CD14-positive monocyte (primary cell): ENCODE data around the gene AFG3L2. TPM values are rescaled to one million over a fixed set of nuclear protein-coding genes. Genes with fewer than 3 reads are reported as not detected.
A peak's percentile ranks its signal among the peaks of the same experiment; 100 is the strongest.

Experiments
- DNase-seq, 3 donors: peaks; one replicate each; pipeline ENCODE4 v3.0.0-alpha.2; 2011 to 2022
- H2AFZ ChIP-seq: 2 replicates; pipeline ENCODE4 v1.6.0; 2012; ENCODE audit warnings: mild to moderate bottlenecking, low read depth, low read length, inconsistent platforms; ENCODE audit not compliant: insufficient read depth, poor library complexity, severe bottlenecking
- H3K27ac ChIP-seq, 2 donors: 1 replicate in 1 of 2; 2 replicates in 1 of 2; pipeline ENCODE4 v1.5.1; 2012 to 2013; ENCODE audit warnings: low read length in 2 of 2, control low read depth in 1 of 2, inconsistent platforms in 1 of 2, low read depth in 1 of 2, mild to moderate bottlenecking in 1 of 2
- H3K27me3 ChIP-seq, 2 donors: one replicate each; pipeline versions ENCODE4 v1.6.0 to v1.6.1; 2011 to 2013; ENCODE audit warnings: low read length in 2 of 2; ENCODE audit not compliant: control insufficient read depth in 2 of 2, insufficient read depth in 2 of 2
- H3K36me3 ChIP-seq, 2 donors: replicated peaks in 1 of 2; 1 replicate in 1 of 2; 2 replicates in 1 of 2; pipeline versions ENCODE4 v1.5.1 to v1.6.1; 2012 to 2013; ENCODE audit warnings: low read length in 2 of 2, control low read depth in 1 of 2, inconsistent platforms in 1 of 2, mild to moderate bottlenecking in 1 of 2; ENCODE audit not compliant: insufficient read depth in 2 of 2, control insufficient read depth in 1 of 2
- H3K4me1 ChIP-seq, 2 donors: 1 replicate in 1 of 2; 2 replicates in 1 of 2; pipeline versions ENCODE4 v1.5.1 to v1.6.1; 2012 to 2013; ENCODE audit warnings: low read length in 2 of 2, control low read depth in 1 of 2, inconsistent platforms in 1 of 2, mild to moderate bottlenecking in 1 of 2, moderate library complexity in 1 of 2; ENCODE audit not compliant: insufficient read depth in 2 of 2, control insufficient read depth in 1 of 2
- H3K4me2 ChIP-seq: replicated peaks from 2 replicates; pipeline ENCODE3; 2012; ENCODE audit warnings: low read length, moderate library complexity, mild to moderate bottlenecking; ENCODE audit not compliant: poor library complexity, severe bottlenecking; ENCODE audit errors: extremely low read depth
- H3K4me3 ChIP-seq, 3 experiments: fragments of 200-600 bp in 1 of 3; sonication (generic) in 1 of 3; replicated peaks in 1 of 3; 1 replicate in 2 of 3; 2 replicates in 1 of 3; pipeline ENCODE4 v1.5.1; 2011 to 2013; ENCODE audit warnings: low read length in 3 of 3, mild to moderate bottlenecking in 3 of 3, control low read depth in 2 of 3, low read depth in 2 of 3, inconsistent platforms in 1 of 3, moderate library complexity in 1 of 3
- H3K79me2 ChIP-seq: 2 replicates; pipeline ENCODE4 v1.6.0; 2012; ENCODE audit warnings: mild to moderate bottlenecking, control low read depth, inconsistent platforms, low read length, moderate library complexity; ENCODE audit not compliant: insufficient read depth
- H3K9ac ChIP-seq: 2 replicates; pipeline ENCODE4 v1.6.0; 2017; ENCODE audit warnings: low read length, mild to moderate bottlenecking; ENCODE audit not compliant: insufficient read depth, poor library complexity, severe bottlenecking
- H3K9me3 ChIP-seq, 2 donors: replicated peaks in 1 of 2; 1 replicate in 1 of 2; 2 replicates in 1 of 2; pipeline versions ENCODE4 v1.5.1 to v1.6.1; 2012 to 2013; ENCODE audit warnings: low read length in 2 of 2, control low read depth in 1 of 2; ENCODE audit not compliant: control insufficient read depth in 1 of 2, insufficient read depth in 1 of 2
- H4K20me1 ChIP-seq: 2 replicates; pipeline ENCODE4 v1.6.0; 2012; ENCODE audit warnings: mild to moderate bottlenecking, low read length, control low read depth, moderate library complexity; ENCODE audit not compliant: insufficient read depth
- H3K27ac Mint-ChIP-seq, 7 donors: one replicate each; pipeline ENCODE4 v1.8.0; 2020; ENCODE audit warnings: mild to moderate bottlenecking in 7 of 7, mixed read lengths in 7 of 7, moderate library complexity in 6 of 7, inconsistent platforms in 2 of 7
- H3K27me3 Mint-ChIP-seq, 3 donors: one replicate each; pipeline ENCODE4 v1.8.0; 2021 to 2022; ENCODE audit warnings: low read depth in 3 of 3, mild to moderate bottlenecking in 3 of 3, mixed read lengths in 3 of 3, moderate library complexity in 3 of 3, inconsistent platforms in 1 of 3
- H3K36me3 Mint-ChIP-seq, 2 donors: one replicate each; pipeline ENCODE4 v1.8.0; 2020; ENCODE audit warnings: mixed read lengths in 2 of 2, inconsistent platforms in 1 of 2, mild to moderate bottlenecking in 1 of 2
- H3K4me1 Mint-ChIP-seq: one replicate; pipeline ENCODE4 v1.8.0; 2020; ENCODE audit warnings: mild to moderate bottlenecking, mixed read lengths
- H3K4me3 Mint-ChIP-seq, 2 donors: one replicate each; pipeline ENCODE4 v1.8.0; 2020; ENCODE audit warnings: mild to moderate bottlenecking in 2 of 2, mixed read lengths in 2 of 2, moderate library complexity in 1 of 2
- H3K9me3 Mint-ChIP-seq, 7 donors: one replicate each; pipeline ENCODE4 v1.8.0; 2020 to 2022; ENCODE audit warnings: mixed read lengths in 7 of 7, mild to moderate bottlenecking in 6 of 7, moderate library complexity in 6 of 7, inconsistent platforms in 2 of 7
- CTCF ChIP-seq: fragments of 200-600 bp; IDR thresholded peaks from one replicate; pipeline ENCODE4 v1.8.0; 2022; ENCODE audit warnings: antibody characterized with exemption, mild to moderate bottlenecking
- WGBS: methylation state at CpG from one replicate; pipeline ENCODE4 v1.1.5; 2013; ENCODE audit warnings: missing lambda C conversion rate; ENCODE audit not compliant: insufficient coverage; 5-methylcytosine and 5-hydroxymethylcytosine counted together
- intact Hi-C, 2 donors: fragments of 100-400 bp; cut with micrococcal nuclease; formaldehyde crosslinking; loops; one replicate each; pipeline versions ENCODE4 v1.15.0 to v1.15.1; 2023
- polyA plus RNA-seq, 3 donors: library from polyadenylated mRNA; depleted of rRNA in 1 of 3; unstranded in 2 of 3; stranded (reverse) in 1 of 3; fragments of 300-500 nt in 2 of 3; fragments of >200 nt in 1 of 3; fragmentation: Illumina TruSeq in 2 of 3; gene quantifications; 1 replicate in 2 of 3; 2 replicates in 1 of 3; pipeline ENCODE4 v1.2.3, GENCODE V29; 2012 to 2021

The AFG3L2 gene
- polyA plus RNA-seq, 3 donors, result 13.9 to 15.5 (median 13.9) TPM

DNA sequence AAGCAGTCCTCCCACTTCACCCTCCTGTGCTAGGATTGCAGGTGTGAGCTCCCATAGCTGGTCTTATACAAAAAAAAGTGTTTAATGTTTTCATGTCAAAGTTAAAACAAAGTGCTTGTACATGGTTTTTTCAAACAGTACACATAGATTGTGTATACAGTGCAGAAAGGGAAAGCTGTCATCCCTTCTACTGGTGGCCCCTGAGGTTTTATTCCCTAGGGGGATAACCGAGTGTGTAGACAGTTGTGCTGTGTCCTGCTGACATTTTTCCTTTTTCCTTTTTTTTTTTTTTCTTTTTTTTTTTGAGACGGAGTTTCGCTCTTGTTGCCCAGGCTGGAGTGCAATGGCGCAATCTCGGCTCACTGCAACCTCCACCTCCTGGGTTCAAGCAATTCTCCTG, 58.2 kb downstream of the AFG3L2 start:
- Mint-ChIP-seq H3K4me3 (no peak overlapping the region), H3K9me3 (peaks cover 0 to under 1% (median 0%) of the 10 kb centered on the region in 7 donors), H3K27ac (peak overlapping the region in 4 of 7 donors; percentile 40 to 92 (median 68)), H3K4me1 (peaks cover 13% of the 10 kb centered on the region), H3K36me3 (peaks cover 17 to 29% of the 10 kb centered on the region in 2 donors), H3K27me3 (no peaks in the 10 kb centered on the region)
- Histone ChIP-seq H3K9me3 (no peaks in the 10 kb centered on the region), H3K36me3 (peaks cover 9 to 47% of the 10 kb centered on the region in 2 donors), H3K27me3 (no peaks in the 10 kb centered on the region), H3K4me3 (no peak overlapping the region), H3K79me2 (no peaks in the 10 kb centered on the region), H3K4me2 (no peak overlapping the region), H4K20me1 (no peaks in the 10 kb centered on the region), H3K27ac (peak overlapping the region in 1 of 2 donors; percentile 56), H3K9ac (no peak overlapping the region), H2AFZ (no peak overlapping the region), H3K4me1 (peaks cover 14% of the 10 kb centered on the region in 2 donors)
- intact Hi-C loops, result no loop called here
- TF ChIP-seq CTCF, result no peak
- no CpG with 5 or more reads among the region's 5 CpGs for WGBS
- DNase-seq, result no peak

GRCh38 chr18:12318334-12318697, 58.7 kb downstream of the AFG3L2 start:
- 61% methylated on average over 5 of the region's 5 CpGs for WGBS
- H3K4me1 Mint-ChIP-seq, result peaks cover 13% of the 10 kb centered on the region
- H3K9me3 Mint-ChIP-seq, result no peaks in the 10 kb centered on the region
- Histone ChIP-seq H3K9ac (no peak overlapping the region), H2AFZ (no peak overlapping the region), H3K79me2 (no peaks in the 10 kb centered on the region), H3K4me3 (no peak overlapping the region), H3K27me3 (no peaks in the 10 kb centered on the region), H4K20me1 (no peaks in the 10 kb centered on the region), H3K9me3 (no peaks in the 10 kb centered on the region), H3K4me2 (no peak overlapping the region), H3K36me3 (peaks cover 9 to 47% of the 10 kb centered on the region in 2 donors), H3K27ac (peak overlapping the region; percentile 17 to 56), H3K4me1 (peaks cover 14% of the 10 kb centered on the region in 2 donors)
- intact Hi-C loops, result no loop called here
- peaks cover 17 to 28% of the 10 kb centered on the region in 2 donors for H3K36me3 Mint-ChIP-seq
- no peak overlapping the region for H3K4me3 Mint-ChIP-seq
- TF ChIP-seq CTCF, result no peak
- no peaks in the 10 kb centered on the region for H3K27me3 Mint-ChIP-seq
- no peak for DNase-seq
- peak overlapping the region; percentile 42 to 92 (median 68) for H3K27ac Mint-ChIP-seq
